Stimulated activated naive CD8-positive, alpha-beta T cell treated with anti-CD3 and anti-CD28 coated beads, Interleukin-15, Interleukin-2, amounts not matched to agents 100 ng/mL and 50 ng/mL, for 24 hours (primary cell): Measurements from ENCODE around the gene ULBP3.
"Not testable (repeated sequence)": the region's sequence is repeated elsewhere in the genome, so short reads cannot be mapped to it uniquely, and the experiment has no call there.

ENCODE experiments used
- H3K27ac Mint-ChIP-seq: one replicate; pipeline ENCODE4 v1.8.0; 2021; ENCODE audit warnings: mild to moderate bottlenecking, mixed read lengths
- H3K27me3 Mint-ChIP-seq: one replicate; pipeline ENCODE4 v1.8.0; 2021; ENCODE audit warnings: mixed read lengths
- H3K36me3 Mint-ChIP-seq: one replicate; pipeline ENCODE4 v1.8.0; 2021; ENCODE audit warnings: low read depth, mixed read lengths
- H3K4me1 Mint-ChIP-seq: one replicate; pipeline ENCODE4 v1.8.0; 2021; ENCODE audit warnings: low read depth, mixed read lengths
- H3K4me3 Mint-ChIP-seq: one replicate; pipeline ENCODE4 v1.8.0; 2021; ENCODE audit warnings: mild to moderate bottlenecking, mixed read lengths
- H3K9me3 Mint-ChIP-seq: one replicate; pipeline ENCODE4 v1.8.0; 2021; ENCODE audit warnings: mixed read lengths

ULBP3 gene

DNA sequence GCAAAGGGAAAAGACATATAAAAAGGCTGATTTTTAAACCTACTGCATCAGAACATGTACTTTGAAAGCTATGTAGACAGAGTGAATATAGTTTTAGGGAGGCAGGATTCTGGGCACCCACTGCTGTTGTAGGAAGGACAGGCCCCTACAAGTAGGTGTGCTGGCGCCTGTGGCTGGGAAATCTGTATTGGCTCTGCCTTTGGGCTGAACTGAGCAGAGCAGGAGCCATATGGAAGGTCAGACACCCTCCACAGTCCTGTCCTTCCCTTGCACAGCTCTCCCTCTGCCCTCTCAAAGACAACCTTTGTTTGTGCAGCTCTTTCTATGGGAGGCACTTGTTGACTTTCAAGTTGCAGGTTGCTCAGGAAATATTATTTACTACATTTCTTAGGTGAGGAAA is 18.4 kb upstream of the ULBP3 start:
- peaks cover 18% of the 10 kb centered on the region for H3K27me3 Mint-ChIP-seq
- H3K4me1 Mint-ChIP-seq = no peaks in the 10 kb centered on the region
- no peak overlapping the region for H3K4me3 Mint-ChIP-seq
- H3K27ac Mint-ChIP-seq = no peak overlapping the region
- H3K9me3 Mint-ChIP-seq = no peaks in the 10 kb centered on the region
- no peaks in the 10 kb centered on the region for H3K36me3 Mint-ChIP-seq

DNA sequence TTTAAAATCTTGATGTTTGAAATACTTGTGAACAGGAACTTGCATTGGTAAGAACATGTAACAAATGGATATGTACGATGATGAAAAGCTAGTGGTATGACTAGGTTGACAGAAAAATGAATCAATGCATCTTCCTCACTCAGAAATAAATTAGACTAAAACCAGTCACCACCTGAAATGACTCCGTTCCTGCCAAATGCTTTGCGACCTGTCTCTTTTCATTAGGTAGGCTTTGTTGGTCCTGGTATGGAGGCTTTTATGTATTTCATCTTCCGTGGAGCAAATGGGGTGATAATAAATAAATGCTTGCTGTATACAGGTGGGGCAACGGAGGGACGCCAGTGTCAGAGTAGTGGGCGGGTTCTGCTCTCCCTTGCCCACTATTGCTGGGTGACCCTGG is 17.1 kb upstream of the ULBP3 start:
- Mint-ChIP-seq H3K36me3 (no peaks in the 10 kb centered on the region), H3K4me3 (no peak overlapping the region)

GRCh38 chr6:150084426-150084825 is 15.5 kb upstream of the ULBP3 start:
- Mint-ChIP-seq H3K27me3 (peaks cover 24% of the 10 kb centered on the region), H3K27ac (no peak overlapping the region), H3K4me3 (no peak overlapping the region), H3K4me1 (peaks cover 4% of the 10 kb centered on the region), H3K36me3 (no peaks in the 10 kb centered on the region), H3K9me3 (no peaks in the 10 kb centered on the region)

More for the DNA sequence above, 17.1 kb upstream of the ULBP3 start:
- peaks cover 18% of the 10 kb centered on the region for H3K27me3 Mint-ChIP-seq
- H3K9me3 Mint-ChIP-seq = no peaks in the 10 kb centered on the region
- no peaks in the 10 kb centered on the region for H3K4me1 Mint-ChIP-seq
- no peak overlapping the region for H3K27ac Mint-ChIP-seq

GRCh38 chr6:150083839-150084238 is 14.9 kb upstream of the ULBP3 start:
- Mint-ChIP-seq H3K9me3 (no peaks in the 10 kb centered on the region), H3K36me3 (no peaks in the 10 kb centered on the region), H3K27me3 (peaks cover 25% of the 10 kb centered on the region), H3K4me3 (no peak overlapping the region), H3K27ac (no peak overlapping the region), H3K4me1 (peaks cover 8% of the 10 kb centered on the region)

DNA sequence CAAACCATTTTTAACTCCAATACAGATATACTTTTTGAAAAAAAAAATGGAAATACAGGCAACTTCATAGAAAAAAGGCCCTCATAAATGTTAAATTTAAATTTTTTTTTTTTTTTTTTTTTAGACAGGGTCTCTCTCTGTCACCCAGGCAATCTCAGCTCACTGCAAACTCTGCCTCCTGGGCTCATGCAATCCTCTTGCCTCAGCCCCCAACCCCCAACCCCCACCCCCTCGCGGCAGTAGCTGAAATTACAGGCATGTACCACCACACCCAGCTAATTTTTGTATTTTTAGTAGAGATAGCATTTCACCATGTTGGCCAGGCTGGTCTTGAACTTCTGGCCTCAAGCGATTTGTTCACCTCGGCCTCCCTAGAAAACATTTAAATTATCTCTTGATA is 12.8 kb upstream of the ULBP3 start:
- H3K4me3 Mint-ChIP-seq = no peak overlapping the region
- no peaks in the 10 kb centered on the region for H3K9me3 Mint-ChIP-seq
- H3K4me1 Mint-ChIP-seq = peaks cover 13% of the 10 kb centered on the region
- no peak overlapping the region for H3K27ac Mint-ChIP-seq
- H3K27me3 Mint-ChIP-seq = peaks cover 34% of the 10 kb centered on the region
- H3K36me3 Mint-ChIP-seq = no peaks in the 10 kb centered on the region

DNA sequence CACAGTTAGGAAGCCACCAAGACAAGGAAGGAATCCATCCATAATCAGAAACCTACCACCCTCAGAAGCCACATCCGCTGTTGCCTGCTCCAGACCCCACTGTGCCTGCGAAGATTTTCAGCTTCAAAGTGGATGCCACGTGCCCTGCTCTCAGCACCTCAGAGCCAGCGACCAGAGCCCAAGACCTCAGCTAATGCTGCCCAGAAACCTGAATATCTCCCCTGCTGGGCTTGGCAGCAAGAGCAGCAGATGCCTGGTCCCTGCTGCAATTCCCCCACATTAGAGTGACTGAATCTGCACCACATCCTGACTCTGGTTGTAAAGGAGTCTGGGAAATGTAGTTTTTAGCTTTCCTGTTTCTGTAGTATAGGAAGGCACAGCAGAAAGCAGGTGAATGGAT is 10.7 kb upstream of the ULBP3 start:
- Mint-ChIP-seq H3K27ac (no peak overlapping the region), H3K27me3 (peaks cover 36% of the 10 kb centered on the region), H3K36me3 (no peaks in the 10 kb centered on the region), H3K4me1 (peaks cover 19% of the 10 kb centered on the region), H3K9me3 (no peaks in the 10 kb centered on the region), H3K4me3 (no peak overlapping the region)

- no peaks in the 10 kb centered on the region for H3K36me3 Mint-ChIP-seq
- no peak overlapping the region for H3K4me3 Mint-ChIP-seq
- H3K9me3 Mint-ChIP-seq = no peaks in the 10 kb centered on the region
- H3K4me1 Mint-ChIP-seq = peaks cover 20% of the 10 kb centered on the region
- peaks cover 38% of the 10 kb centered on the region for H3K27me3 Mint-ChIP-seq
- no peak overlapping the region for H3K27ac Mint-ChIP-seq
Measured at GRCh38 chr6:150078788-150079187, 9.9 kb upstream of the ULBP3 start.

- no peaks in the 10 kb centered on the region for H3K9me3 Mint-ChIP-seq
- no peak overlapping the region for H3K4me3 Mint-ChIP-seq
- H3K4me1 Mint-ChIP-seq = peaks cover 27% of the 10 kb centered on the region
- no peak overlapping the region for H3K27ac Mint-ChIP-seq
- no peaks in the 10 kb centered on the region for H3K36me3 Mint-ChIP-seq
- H3K27me3 Mint-ChIP-seq = peaks cover 37% of the 10 kb centered on the region
Measured at GRCh38 chr6:150076196-150076893, 7.4 kb upstream of the ULBP3 start.

GRCh38 chr6:150075034-150075421 is 6.1 kb upstream of the ULBP3 start:
- H3K36me3 Mint-ChIP-seq = no peaks in the 10 kb centered on the region
- H3K27me3 Mint-ChIP-seq = peaks cover 35% of the 10 kb centered on the region
- H3K27ac Mint-ChIP-seq = no peak overlapping the region
- no peaks in the 10 kb centered on the region for H3K9me3 Mint-ChIP-seq
- no peak overlapping the region for H3K4me3 Mint-ChIP-seq
- H3K4me1 Mint-ChIP-seq = peaks cover 33% of the 10 kb centered on the region

GRCh38 chr6:150074396-150075033 is 5.6 kb upstream of the ULBP3 start:
- H3K4me3 Mint-ChIP-seq, H3K27ac Mint-ChIP-seq, H3K9me3 Mint-ChIP-seq, H3K36me3 Mint-ChIP-seq: not testable (repeated sequence)
- H3K4me1 Mint-ChIP-seq = peaks cover 29% of the 10 kb centered on the region
- H3K27me3 Mint-ChIP-seq = peaks cover 35% of the 10 kb centered on the region

DNA sequence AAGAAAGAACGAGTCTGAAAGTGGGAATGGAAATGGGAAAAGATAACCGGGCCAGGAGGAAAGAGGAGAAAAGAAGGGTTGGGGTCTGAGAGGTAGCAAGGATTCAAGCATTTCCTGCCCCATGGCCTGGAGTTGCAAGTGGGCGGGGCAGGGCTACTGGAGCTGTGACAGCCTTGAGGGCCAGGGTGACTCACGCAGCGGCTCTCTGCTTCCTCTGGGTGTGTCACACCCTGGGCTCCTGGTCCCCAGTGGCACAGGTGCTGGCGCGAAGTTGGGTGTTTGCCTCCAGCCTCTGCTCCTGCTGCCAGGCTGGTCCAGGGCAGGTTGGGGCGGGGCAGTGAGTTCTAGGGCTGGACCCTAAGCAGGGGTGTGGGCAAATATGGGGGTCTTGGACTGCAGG is 3.3 kb upstream of the ULBP3 start:
- Mint-ChIP-seq H3K36me3 (no peaks in the 10 kb centered on the region), H3K27me3 (peaks cover 28% of the 10 kb centered on the region), H3K27ac (no peak overlapping the region), H3K4me1 (peaks cover 33% of the 10 kb centered on the region), H3K9me3 (no peaks in the 10 kb centered on the region), H3K4me3 (no peak overlapping the region)

- no peak overlapping the region for H3K27ac Mint-ChIP-seq
- no peak overlapping the region for H3K4me3 Mint-ChIP-seq
Measured at GRCh38 chr6:150070236-150070818, 1.4 kb upstream of the ULBP3 start.

GRCh38 chr6:150069706-150070105 is 785 bp upstream of the ULBP3 start:
- H3K4me1 Mint-ChIP-seq = peaks cover 24% of the 10 kb centered on the region
- H3K27ac Mint-ChIP-seq = no peak overlapping the region
- H3K4me3 Mint-ChIP-seq = no peak overlapping the region
- peaks cover 20% of the 10 kb centered on the region for H3K27me3 Mint-ChIP-seq
- H3K36me3 Mint-ChIP-seq = no peaks in the 10 kb centered on the region
- H3K9me3 Mint-ChIP-seq = no peaks in the 10 kb centered on the region

More at GRCh38 chr6:150070236-150070818, 1.4 kb upstream of the ULBP3 start:
- Mint-ChIP-seq H3K9me3 (no peaks in the 10 kb centered on the region), H3K4me1 (peaks cover 24% of the 10 kb centered on the region), H3K36me3 (no peaks in the 10 kb centered on the region), H3K27me3 (peaks cover 23% of the 10 kb centered on the region)

DNA sequence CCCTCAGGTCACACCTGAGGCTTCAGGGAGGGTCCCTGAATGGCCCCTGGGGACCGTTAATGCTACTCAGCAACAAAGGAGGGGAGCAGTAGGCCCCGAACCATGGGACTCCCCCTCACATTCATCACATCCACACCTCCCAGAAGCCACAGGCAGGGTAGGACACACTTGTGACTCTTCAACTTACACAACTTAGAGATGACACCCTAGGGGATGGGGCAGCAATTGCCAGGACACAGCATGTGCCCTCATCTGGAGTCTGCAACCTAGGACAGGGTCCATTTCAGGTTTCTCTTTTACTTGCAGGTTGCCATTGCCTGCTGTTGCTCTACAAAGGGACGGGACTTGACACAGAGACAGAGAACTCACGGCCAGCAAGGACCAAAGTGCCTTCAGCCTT is 770 bp downstream of the ULBP3 start:
- Mint-ChIP-seq H3K36me3 (no peaks in the 10 kb centered on the region), H3K27ac (no peak overlapping the region), H3K4me3 (peak overlapping the region; percentile 83), H3K9me3 (no peaks in the 10 kb centered on the region), H3K4me1 (peaks cover 21% of the 10 kb centered on the region), H3K27me3 (peaks cover 10% of the 10 kb centered on the region)

DNA sequence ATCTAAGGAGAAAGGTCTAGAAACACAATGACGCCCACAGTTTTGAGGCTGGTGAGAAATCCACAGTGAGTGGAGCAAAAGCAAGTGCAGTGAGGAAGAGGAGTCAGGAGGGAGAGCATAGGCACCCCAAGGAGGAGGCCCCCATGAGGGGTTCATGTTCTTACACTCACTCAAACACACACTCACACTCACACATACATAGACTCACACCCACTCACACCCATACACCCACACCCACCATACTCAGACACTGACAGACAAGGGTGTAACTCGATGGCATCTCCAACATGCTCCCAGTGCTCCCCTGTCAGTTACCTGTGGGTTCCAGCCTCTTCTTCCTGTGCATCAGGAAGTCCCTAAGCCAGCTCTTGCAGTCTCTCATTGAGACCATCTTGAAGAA is 3.8 kb downstream of the ULBP3 start:
- H3K4me3 Mint-ChIP-seq = no peak overlapping the region
- no peak overlapping the region for H3K27ac Mint-ChIP-seq
- H3K27me3 Mint-ChIP-seq = peaks cover 2% of the 10 kb centered on the region
- no peaks in the 10 kb centered on the region for H3K36me3 Mint-ChIP-seq
- peaks cover 12% of the 10 kb centered on the region for H3K4me1 Mint-ChIP-seq
- no peaks in the 10 kb centered on the region for H3K9me3 Mint-ChIP-seq
